Activated T-helper 1 cell treated with anti-CD3 and anti-CD28 coated beads, Interleukin-2, amount 50 U/mL, for 16 hours (primary cell): ENCODE data around the gene SMIM36.
"Not testable (repeated sequence)": the region's sequence is repeated elsewhere in the genome, so short reads cannot be mapped to it uniquely, and the experiment has no call there.

Source experiments
- DNase-seq, 2 donors: peaks; one replicate each; pipeline ENCODE4 v3.0.0-alpha.2; 2020; ENCODE audit warnings: low read depth in 1 of 2, low spot score in 1 of 2

Gene SMIM36

DNA sequence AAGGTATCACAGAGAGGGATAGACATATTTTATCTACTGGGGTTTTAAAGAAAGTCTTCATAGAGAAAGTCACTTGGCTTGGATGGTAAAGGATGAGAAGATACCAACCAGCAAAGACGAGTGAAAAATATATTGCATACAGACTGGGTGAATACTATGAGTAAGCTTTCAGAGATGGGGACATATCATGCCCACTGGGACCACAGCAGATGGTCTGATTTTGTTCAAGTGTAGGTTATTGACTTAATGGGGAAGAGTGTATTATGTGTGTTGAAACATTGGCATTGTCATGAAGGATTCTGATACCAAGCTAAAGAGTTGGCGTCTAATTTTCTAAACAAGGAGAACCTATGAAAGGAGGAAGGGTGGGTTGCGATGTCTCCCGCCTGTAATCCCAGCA, 75.8 kb downstream of the SMIM36 start:
- no peak for DNase-seq

DNA sequence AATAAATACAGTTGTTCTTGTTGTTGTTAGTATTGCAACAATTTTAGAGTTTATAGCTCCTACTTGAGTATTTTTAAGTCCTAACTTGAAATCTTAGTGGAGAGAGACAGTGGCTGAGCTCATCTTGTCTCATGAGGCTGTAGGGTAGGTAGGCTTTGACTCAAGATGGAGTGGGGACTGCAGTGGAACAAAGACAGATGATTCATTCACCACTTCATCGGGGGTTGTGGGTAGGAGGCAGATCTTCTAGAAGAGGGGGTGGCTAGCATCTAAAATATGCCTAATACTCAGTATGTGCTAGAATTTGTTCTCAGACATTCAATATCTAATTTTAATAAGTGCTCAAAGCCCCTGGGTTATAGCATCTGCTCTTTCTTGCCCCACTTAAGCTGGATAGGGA, 76.5 kb downstream of the SMIM36 start:
- DNase-seq = no peak

DNA sequence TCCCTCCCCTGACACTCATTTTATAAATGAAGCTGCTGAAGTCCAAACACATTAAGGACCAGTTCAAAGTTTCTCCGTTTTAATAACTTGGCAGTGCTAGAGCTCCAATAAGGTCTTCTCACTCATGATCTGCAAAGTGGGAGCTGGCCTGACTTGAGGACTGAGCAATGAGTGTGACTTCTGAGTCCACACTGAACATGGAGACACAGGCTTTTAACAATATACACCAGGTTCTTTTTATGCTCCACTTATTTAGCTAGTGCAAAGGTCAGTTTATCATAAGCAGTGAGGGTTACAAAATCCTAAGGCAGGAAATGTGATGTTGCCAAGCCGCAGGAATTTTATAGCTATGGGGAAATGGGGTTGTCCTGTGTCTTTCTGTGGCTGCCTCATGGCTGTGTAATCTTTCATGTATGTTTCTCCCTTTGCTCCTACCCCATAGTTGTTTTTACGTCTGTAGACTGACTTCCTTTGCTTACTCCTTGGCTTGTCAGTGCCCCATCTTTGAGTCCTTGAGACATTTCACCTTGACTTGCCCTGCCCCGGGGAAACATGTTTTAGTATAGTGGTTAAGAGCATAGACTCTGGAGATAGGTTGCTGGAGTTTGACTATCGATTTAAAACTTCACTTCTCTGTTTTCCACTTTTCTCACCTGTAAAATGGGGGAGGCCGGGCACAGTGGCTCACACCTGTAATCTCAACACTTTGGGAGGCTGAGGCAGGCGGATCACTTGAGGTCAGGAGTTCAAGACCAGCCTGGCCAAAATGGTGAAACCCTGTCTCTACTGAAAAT, 77.4 kb downstream of the SMIM36 start:
- DNase-seq = no peak

GRCh38 chr17:55433029-55433628, 78.1 kb downstream of the SMIM36 start:
- no peak for DNase-seq

- DNase-seq = no peak
These were observed 78.8 kb downstream of the SMIM36 start for GRCh38 chr17:55432358-55433028.

DNA sequence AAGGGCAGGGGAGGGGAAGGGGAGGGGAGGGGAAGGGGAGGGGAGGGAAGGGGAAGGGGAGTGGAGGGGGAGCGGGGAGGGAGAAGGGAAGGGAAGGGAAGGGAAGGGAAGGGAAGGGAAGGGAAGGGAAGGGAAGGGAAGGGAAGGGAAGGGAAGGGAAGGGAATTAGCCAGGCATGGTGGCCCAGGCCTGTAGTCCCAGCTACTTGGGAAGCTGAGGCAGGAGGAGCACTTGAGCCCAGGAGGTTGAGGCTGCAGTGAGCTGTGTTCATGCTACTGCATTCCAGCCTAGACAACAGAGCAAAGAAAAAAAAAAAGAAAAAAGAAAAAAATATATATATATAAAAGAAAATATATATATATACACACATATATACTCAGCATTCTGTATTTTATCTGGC, 79.3 kb downstream of the SMIM36 start:
- DNase-seq = not testable (repeated sequence)

GRCh38 chr17:55430541-55431288, 80.5 kb downstream of the SMIM36 start:
- DNase-seq = no peak

GRCh38 chr17:55427587-55427882, 83.7 kb downstream of the SMIM36 start:
- DNase-seq = no peak

DNA sequence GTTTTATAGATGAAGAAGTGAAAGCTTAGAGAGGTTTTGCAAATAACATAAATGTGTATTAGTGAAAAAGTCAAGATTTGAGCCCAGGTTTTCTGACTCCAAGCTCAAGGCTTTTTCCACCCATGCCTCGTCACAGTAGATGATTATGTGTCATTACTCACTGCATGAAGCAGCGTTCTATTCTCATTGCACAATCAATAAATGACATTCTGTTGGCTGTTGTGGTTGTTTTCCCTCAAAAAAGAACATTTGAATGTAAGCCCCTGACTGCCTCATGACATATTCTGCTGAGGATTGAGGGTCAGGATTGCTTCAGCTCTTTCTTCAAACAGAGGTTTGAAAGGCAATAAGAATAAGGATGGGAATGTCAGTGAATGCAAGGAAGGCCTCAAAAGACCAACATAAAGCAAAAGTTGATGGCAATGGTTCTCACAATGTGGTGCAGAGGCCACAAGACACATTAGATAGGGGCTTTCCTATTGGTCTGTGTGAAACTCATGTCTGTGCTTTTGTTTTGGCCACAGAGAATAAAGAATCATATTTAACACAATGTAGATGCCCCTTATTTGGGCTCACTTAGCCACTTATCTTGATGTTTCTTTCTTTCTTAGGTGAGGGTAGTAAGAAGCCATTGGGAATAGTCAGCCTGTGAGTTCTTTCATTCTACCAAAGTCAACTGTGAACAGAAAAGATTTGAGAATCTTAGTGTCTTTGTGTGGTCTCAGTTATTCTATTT, 84.2 kb downstream of the SMIM36 start:
- no peak for DNase-seq

- DNase-seq = no peak
These were observed 86.2 kb downstream of the SMIM36 start for GRCh38 chr17:55424893-55425540.

GRCh38 chr17:55423535-55423934, 87.7 kb downstream of the SMIM36 start:
- DNase-seq = no peak

DNA sequence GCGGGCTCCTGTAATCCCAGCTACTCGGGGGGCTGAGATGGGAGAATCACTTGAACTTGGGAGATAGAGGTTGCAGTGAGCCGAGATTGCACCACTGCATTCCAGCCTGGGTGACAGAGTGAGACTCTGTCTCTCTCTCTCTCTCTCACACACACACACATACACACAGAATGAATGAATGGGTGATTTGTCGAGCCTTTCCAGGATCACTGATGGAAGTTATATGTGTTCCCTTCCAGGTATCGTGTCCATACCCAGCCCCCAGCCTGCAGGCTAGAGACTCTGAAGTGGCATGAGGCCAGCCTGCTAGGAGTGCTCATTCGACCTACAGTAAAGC, 88.5 kb downstream of the SMIM36 start:
- DNase-seq = not testable (repeated sequence)

GRCh38 chr17:55421179-55421934, 89.9 kb downstream of the SMIM36 start, which contains the start of gene MMD:
Gene MMD (minus strand): TSS chr17:55421835. CDS start chr17:55421695, 140 bp downstream.
- DNase-seq = peak in 1 of 2 donors; percentile 2

DNA sequence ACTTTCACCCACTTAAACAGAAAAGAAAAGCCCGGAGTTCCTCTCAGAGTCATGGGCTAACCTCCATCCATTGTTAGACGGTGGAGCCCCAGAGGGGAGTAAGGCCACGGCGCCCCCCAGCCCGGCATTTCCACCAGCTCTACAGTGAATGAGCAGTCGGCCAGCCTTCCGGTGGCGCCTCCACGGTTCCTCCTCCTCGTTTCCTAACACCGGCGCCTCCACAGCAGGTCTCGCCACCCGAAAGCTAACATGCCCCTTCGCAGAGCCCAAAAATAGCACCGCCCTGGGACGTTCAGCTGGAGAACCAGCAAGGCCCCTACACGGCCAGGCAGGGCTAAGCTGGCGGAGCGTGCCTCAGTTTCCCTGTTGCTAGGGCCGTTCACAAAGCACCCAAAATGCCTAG, 90.5 kb downstream of the SMIM36 start:
- peak; percentile 10 for DNase-seq

GRCh38 chr17:55420067-55420775, 91.0 kb downstream of the SMIM36 start:
- DNase-seq = no peak

DNA sequence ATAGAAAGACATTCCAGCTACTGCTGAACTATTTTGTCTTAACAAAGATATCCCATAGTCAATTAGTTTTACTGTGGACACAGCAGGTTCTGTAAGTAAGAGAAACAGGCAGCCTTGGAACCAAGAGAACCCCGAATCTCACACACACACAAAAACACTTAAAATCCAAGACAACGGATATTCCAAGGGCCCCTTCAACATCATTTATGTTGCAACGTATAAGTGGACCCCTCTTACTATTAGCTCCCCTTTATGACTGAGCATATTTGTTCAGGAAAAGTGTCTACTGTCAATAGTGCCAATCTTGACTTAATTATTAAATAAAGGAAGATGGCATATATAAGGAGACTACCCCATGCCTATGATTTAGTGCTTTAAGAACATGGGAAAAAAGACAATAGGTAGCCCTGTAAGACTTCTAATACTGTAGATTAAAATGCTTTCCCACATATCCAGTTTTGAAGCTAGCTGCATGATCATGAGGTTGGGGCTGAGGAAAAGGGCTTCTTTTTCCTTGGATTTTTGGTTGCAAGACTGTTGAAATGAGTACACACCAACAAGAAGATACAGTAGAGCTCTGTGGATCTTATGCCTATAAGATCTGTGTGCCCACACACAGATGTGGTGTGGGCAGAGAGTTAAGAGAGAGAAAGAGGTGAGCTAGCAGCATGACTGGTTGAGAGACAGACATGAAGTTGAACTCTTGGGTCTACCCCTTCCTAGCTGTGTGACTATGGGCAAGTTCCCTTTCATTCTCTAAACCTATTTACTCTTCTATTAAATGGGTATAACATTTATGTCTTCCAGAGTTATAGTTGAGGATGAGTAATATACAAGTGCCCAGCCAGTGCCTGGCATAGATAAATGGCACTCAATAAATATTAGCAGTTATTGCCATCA, 92.6 kb downstream of the SMIM36 start:
- no peak for DNase-seq

- DNase-seq = no peak
These were observed 93.6 kb downstream of the SMIM36 start for GRCh38 chr17:55417411-55418268.
